Suprapubic skin (tissue), 4 donors: ENCODE results near the gene MRPL9.

ENCODE experiments used
- CTCF ChIP-seq, 2 donors: fragments of 200-600 bp in 1 of 2; fragments of 450-650 bp in 1 of 2; sonication (generic) in 1 of 2; IDR thresholded peaks; one replicate each; pipeline ENCODE4 v1.5.1; 2016 to 2019; ENCODE audit warnings: antibody characterized with exemption in 2 of 2, mild to moderate bottlenecking in 1 of 2, moderate library complexity in 1 of 2
- EP300 ChIP-seq: sonication (generic); formaldehyde crosslinking; IDR thresholded peaks from one replicate; pipeline ENCODE4 v1.6.1; 2017; ENCODE audit warnings: antibody characterized with exemption
- POLR2A ChIP-seq, 2 donors: fragments of 450-650 bp; IDR thresholded peaks; one replicate each; pipeline ENCODE4 v1.6.1; 2017; ENCODE audit warnings: antibody characterized with exemption in 2 of 2, mild to moderate bottlenecking in 2 of 2, moderate library complexity in 2 of 2
- POLR2AphosphoS5 ChIP-seq, 3 donors: sonication (generic); formaldehyde crosslinking; IDR thresholded peaks; one replicate each; pipeline ENCODE4 v1.6.1; 2017; ENCODE audit warnings: antibody characterized with exemption in 3 of 3

- TF ChIP-seq CTCF (IDR thresholded peaks at IDR 0.05) (no peak), EP300 (no peak), POLR2A (IDR thresholded peaks at IDR 0.05) (no peak), POLR2AphosphoS5 (IDR thresholded peaks at IDR 0.05) (no peak)
Observed at GRCh38 chr1:151777317-151777716, 14.0 kb upstream of the MRPL9 start.
